Activated CD8-positive, alpha-beta memory T cell treated with anti-CD3 and anti-CD28 coated beads, Interleukin-2, amount 50 U/mL, for 4 hours (primary cell): ENCODE results near the gene SPSB3.

Source experiments
- DNase-seq: peaks from one replicate; pipeline ENCODE4 v3.0.0-alpha.2; 2020

SPSB3 gene

GRCh38 chr16:1773703-1774447, 8.5 kb downstream of the SPSB3 start:
- DNase-seq, result no peak

GRCh38 chr16:1772908-1773702, 9.3 kb downstream of the SPSB3 start, which contains the start of gene MRPS34:
TSS of gene MRPS34 (minus strand) at chr16:1773134. CDS start at chr16:1773119, 15 bp downstream.
- DNase-seq, result peak; percentile 77

GRCh38 chr16:1772362-1772907, 9.9 kb downstream of the SPSB3 start, which contains the start of gene EME2:
TSS of gene EME2 (plus strand) at chr16:1772810. CDS start at chr16:1773228, 418 bp downstream.
- DNase-seq, result peak; percentile 46

GRCh38 chr16:1771864-1772361, 10.5 kb downstream of the SPSB3 start:
- no peak for DNase-seq

GRCh38 chr16:1771188-1771863, 11.0 kb downstream of the SPSB3 start, which contains the start of gene NME3:
TSS of gene NME3 (minus strand) at chr16:1771543. CDS start at chr16:1771534, 9 bp downstream.
- peak; percentile 75 for DNase-seq

GRCh38 chr16:1770328-1771187, 11.8 kb downstream of the SPSB3 start:
- DNase-seq, result peak; percentile 64

- DNase-seq, result no peak
Measured at GRCh38 chr16:1769402-1770300, 12.7 kb downstream of the SPSB3 start.

- no peak for DNase-seq
Measured at GRCh38 chr16:1768767-1769401, 13.5 kb downstream of the SPSB3 start.

- no peak for DNase-seq
Measured at GRCh38 chr16:1768061-1768766, 14.2 kb downstream of the SPSB3 start.

- no peak for DNase-seq
Measured at GRCh38 chr16:1767116-1767994, 15.0 kb downstream of the SPSB3 start.

GRCh38 chr16:1766701-1767100, 15.7 kb downstream of the SPSB3 start:
- no peak for DNase-seq

- no peak for DNase-seq
Measured at GRCh38 chr16:1766231-1766630, 16.1 kb downstream of the SPSB3 start.

GRCh38 chr16:1765826-1766225, 16.5 kb downstream of the SPSB3 start:
- DNase-seq, result no peak

- no peak for DNase-seq
Measured at GRCh38 chr16:1764971-1765370, 17.4 kb downstream of the SPSB3 start.

GRCh38 chr16:1763521-1764511, 18.6 kb downstream of the SPSB3 start:
- DNase-seq, result no peak

GRCh38 chr16:1762879-1763520, 19.4 kb downstream of the SPSB3 start:
- DNase-seq, result no peak
